HG02571 (cell line): ENCODE results near the gene KIF9.
"Not testable (repeated sequence)": the region's sequence is repeated elsewhere in the genome, so short reads cannot be mapped to it uniquely, and the experiment has no call there.

Experiments used
- ATAC-seq: cut with Tn5 transposase; IDR thresholded peaks from one replicate; pipeline ENCODE4 v1.9.1; 2021; ENCODE audit warnings: mild to moderate bottlenecking, moderate library complexity; ENCODE audit not compliant: unreplicated experiment

KIF9 gene

GRCh38 chr3:47294392-47294791 lies 11.8 kb upstream of the KIF9 start:
- ATAC-seq = no peak

GRCh38 chr3:47293822-47294221 lies 11.2 kb upstream of the KIF9 start:
- ATAC-seq = no peak

- ATAC-seq = not testable (repeated sequence)
These were observed 9.3 kb upstream of the KIF9 start for GRCh38 chr3:47291754-47292420.

GRCh38 chr3:47291158-47291753 lies 8.7 kb upstream of the KIF9 start:
- ATAC-seq = no peak

- no peak for ATAC-seq
These were observed 6.6 kb upstream of the KIF9 start for GRCh38 chr3:47288966-47289910.

- no peak for ATAC-seq
These were observed 1.2 kb upstream of the KIF9 start for GRCh38 chr3:47283591-47284364.

GRCh38 chr3:47283193-47283537 lies 566 bp upstream of the KIF9 start:
- no peak for ATAC-seq

- ATAC-seq = no peak
These were observed 2.1 kb downstream of the KIF9 start for GRCh38 chr3:47280519-47280918.

- no peak for ATAC-seq
These were observed 6.0 kb downstream of the KIF9 start for GRCh38 chr3:47276558-47276957.

- ATAC-seq = no peak
These were observed 7.9 kb downstream of the KIF9 start for GRCh38 chr3:47274652-47275051.

GRCh38 chr3:47273564-47273963 lies 9.0 kb downstream of the KIF9 start:
- no peak for ATAC-seq

GRCh38 chr3:47270526-47270925 lies 12.1 kb downstream of the KIF9 start:
- ATAC-seq = no peak

- no peak for ATAC-seq
These were observed 15.1 kb downstream of the KIF9 start for GRCh38 chr3:47267490-47267824.

GRCh38 chr3:47266709-47267489 lies 15.7 kb downstream of the KIF9 start:
- no peak for ATAC-seq

GRCh38 chr3:47265725-47266428 lies 16.7 kb downstream of the KIF9 start:
- ATAC-seq = no peak

- ATAC-seq = no peak
These were observed 17.6 kb downstream of the KIF9 start for GRCh38 chr3:47265008-47265407.

- ATAC-seq = no peak
These were observed 21.3 kb downstream of the KIF9 start for GRCh38 chr3:47261301-47261700.

GRCh38 chr3:47260605-47261004 lies 22.0 kb downstream of the KIF9 start:
- no peak for ATAC-seq

- ATAC-seq = no peak
These were observed 23.5 kb downstream of the KIF9 start for GRCh38 chr3:47259114-47259513.

GRCh38 chr3:47256331-47256730 lies 26.3 kb downstream of the KIF9 start:
- not testable (repeated sequence) for ATAC-seq
